Hematopoietic multipotent progenitor cell treated with erythropoietin and hydrocortisone succinate and interleukin-3 and kit ligand, for 17 days (in vitro differentiated cells): ENCODE data around the gene SH3D19.

Source experiments
- DNase-seq: peaks from one replicate; pipeline ENCODE4 v3.0.0-alpha.2; 2015; ENCODE audit warnings: low spot score

Gene SH3D19

DNA sequence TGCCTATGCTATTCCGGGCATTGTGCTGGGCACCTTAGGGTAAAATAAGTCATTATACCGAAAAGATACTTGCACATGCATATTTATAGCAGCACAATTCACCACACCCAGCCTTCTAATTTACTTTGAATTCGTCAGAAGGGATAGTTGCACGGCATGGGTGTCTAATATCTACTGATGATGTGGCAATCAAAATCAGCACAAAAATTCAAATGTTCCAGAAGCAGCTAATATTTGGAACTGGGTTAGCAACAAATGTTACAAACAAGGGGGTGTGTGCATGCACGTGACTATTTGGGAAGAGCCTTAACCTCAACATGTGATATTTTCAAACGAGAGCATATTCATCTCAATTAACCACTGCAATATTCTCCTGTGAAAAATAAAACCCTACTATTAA is 128.2 kb downstream of the SH3D19 start:
- no peak for DNase-seq

DNA sequence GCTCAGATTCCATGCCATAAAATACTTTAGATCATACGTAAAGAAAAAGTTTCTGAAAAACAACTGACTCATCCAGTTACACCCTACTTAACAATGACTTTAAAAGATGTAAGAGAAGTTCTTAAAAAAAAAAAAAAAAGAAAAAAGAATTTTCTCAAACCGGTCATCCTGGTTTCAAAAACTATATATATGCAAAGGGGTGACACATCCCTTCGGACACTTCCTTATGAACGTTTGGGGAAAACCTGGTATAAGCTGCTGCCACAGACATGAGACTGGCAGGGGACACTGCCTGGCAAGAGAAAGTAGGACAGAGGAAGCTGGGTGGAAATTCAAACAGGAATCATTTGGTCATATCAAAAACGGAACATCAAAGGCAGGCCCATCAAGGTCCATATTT is 129.6 kb downstream of the SH3D19 start:
- no peak for DNase-seq

DNA sequence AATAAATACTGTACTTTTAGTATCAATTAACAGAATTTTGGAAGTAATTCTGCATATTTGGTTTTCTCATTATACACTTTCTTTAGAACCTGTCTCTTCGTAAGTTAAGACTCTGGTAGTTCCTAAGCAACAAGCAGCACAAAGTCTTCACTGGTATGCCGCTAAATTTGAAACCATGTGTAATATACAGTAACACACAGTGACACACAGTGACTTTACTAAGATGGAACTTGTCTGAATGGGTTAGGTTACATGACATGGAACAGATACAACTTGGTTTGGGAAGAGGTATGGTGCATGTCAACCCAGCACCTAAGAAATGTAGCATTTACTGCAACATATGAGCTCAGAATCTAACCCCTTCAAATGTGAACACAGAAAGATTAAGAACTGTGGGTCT is 132.0 kb downstream of the SH3D19 start:
- DNase-seq, result no peak

DNA sequence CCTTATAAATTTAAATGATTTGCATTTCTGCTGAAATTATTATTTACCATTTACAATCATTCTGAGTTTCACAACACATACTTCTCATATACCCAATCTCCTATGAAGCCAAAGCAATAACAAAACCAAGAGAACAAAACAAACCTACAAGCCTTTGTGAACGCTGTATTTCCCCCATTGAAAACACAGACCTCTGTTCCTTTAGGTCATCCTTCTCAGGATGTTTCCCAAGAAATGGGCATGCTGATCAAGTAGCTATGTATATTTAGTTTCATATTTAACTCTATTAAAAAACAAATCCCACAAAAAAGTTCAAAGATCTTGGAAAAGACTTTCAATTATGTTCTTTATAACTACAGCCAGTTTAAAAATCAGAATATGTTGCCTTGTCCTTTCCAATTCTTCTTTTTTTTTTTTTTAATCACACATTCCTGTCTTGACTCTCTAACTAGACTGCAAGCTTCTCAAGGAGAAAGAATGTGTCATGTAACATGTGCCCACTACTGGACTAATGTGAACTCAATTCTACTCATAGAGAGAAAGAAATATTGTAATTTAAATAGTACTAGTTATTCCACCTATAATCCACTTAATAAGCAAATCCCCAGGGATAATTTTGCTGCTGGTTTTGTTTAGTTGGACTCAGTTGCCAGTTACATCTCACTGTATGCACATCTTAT is 132.7 kb downstream of the SH3D19 start:
- no peak for DNase-seq

DNA sequence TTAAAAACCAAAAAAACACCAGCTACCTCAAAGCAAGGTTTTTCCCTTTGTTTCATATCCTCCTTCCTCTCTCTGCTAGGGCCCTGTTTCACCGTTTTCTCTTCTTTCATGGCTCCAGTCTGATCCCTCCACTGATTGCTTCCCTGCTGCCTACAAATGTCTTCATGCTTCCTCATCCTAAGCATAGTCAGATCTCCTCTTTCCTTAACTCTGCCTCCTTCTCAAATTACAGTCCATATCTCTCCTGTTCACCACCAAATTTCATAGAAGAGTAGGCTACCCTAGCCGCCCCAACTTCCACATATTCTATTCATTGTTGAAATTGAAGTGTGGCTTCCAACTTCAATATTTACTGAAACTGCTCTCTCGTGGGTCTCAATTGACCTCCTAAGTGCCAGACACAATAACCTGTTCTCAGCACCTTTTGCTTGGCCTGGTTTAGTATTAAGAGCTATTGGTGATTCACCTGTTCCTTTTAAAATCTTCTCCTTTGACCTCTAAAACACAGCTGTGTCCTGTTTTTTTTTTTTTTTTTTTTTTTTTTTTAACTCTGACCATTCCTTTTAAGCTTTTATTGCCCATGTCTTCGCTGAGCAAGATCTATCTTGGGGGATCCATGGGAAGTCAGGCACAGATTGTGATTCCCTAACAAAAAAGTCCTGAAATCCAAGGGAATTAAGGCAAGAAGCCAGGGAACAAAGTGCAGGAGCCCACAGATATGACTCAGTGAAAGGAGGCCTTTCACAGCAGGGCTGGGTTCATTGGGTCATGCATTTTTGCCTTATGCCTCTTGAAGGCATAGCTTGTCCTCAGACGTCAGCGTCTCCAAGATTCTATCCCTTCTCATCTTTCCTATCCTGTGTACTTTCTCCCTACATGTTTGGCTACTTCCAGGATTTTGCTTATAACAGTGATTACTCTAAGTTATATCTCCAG is 140.6 kb downstream of the SH3D19 start:
- no peak for DNase-seq

DNA sequence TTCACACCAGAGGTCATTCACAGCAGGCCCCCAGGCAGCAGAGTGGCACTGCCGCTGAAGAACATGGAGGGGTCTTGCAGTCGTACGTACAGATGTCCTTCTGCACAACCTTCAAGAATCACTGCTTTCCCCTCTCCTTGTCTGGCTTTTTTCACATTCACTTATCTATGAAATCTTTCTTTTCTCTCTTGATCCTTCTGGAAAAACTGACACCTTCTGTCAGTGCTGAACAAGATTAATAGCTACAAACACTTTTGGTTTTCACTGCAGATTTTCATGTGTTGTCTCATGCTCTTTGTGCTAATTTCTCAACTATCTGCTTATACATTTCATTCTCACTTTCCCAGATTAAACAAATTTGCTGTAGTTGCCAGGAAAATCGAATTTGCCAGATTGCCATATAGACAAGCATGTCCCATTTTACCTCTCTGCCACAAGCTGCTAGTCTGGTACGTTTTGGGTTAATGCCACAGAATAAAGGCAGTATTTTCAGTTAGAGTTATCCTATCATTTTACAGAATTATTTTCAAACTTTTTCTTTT is 142.9 kb downstream of the SH3D19 start:
- DNase-seq, result no peak

DNA sequence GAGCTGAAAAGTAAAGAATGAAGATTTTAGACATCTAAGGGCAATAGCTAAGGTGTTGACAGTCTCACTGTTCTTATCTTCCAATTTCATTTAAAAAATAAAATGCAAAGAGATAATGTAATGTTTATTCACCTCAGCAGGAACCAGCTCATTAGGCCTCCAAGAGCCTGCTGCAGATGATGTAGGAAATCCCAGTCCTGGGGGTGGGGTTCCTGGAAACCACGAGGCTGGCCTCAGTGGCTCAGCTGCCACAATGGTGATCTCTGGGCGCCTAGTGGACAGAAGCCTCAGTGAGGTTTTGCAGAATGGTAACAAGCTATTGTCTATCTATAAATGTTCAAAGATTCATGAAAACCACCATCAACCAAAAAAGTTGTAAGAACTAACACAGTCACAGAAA is 148.7 kb downstream of the SH3D19 start:
- no peak for DNase-seq

DNA sequence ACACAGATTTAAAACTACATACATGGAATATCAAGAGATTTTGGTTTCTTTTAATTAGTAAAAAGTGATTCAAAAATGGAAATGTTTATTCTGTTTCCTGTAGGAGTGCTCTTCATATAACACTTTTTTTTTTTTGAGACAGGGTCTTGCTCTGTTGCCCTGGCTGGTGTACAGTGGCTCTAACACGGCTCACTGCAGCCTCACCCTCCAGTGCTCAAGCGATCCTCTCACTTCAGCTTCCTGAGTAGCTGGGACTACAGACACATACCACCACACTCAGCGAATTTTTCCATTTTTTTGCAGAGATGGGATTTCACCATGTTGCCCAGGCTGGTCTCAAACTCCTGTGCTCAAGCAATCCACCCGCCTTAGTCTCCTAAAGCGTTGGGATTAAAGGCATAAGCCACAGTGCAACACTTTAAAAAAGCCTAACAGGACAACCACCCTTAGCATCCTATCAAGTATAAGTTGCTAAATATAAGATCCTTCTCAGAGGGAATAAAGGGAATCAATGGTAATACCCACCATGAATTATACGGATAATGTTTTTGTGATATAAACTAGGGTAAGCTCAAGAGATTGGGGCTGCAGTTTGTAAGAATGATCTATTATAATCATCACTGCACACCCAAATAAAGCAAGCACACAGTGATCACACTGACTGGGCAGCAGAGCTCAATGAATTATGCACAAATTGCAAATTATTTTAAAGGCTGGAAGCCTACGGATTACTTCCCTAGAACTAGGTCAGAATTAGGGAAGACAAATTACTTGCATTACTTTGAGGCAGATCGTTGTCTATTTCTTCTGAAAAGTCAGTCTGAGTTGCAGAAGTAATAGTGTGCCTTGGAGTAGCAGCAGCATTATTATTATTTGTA is 149.4 kb downstream of the SH3D19 start:
- DNase-seq, result no peak

DNA sequence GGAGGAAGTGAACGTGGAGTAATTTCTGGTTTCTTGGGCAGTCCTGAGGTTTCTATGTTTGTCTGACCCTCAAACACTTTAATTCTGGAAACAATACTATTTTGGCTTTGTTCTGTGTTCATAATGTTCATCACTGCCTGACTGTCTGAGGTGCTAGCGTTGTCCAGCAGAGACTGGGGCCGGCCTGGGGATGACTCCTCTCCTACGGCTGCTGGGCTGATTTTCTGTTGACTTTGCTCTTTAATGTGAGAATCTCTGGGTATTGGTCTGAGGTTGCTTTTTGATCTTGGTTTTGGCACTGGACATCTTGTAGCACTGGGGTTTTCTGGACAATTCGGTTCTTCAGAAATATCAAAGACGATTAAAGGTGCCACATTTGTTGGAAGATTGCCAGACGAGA is 150.2 kb downstream of the SH3D19 start:
- no peak for DNase-seq

DNA sequence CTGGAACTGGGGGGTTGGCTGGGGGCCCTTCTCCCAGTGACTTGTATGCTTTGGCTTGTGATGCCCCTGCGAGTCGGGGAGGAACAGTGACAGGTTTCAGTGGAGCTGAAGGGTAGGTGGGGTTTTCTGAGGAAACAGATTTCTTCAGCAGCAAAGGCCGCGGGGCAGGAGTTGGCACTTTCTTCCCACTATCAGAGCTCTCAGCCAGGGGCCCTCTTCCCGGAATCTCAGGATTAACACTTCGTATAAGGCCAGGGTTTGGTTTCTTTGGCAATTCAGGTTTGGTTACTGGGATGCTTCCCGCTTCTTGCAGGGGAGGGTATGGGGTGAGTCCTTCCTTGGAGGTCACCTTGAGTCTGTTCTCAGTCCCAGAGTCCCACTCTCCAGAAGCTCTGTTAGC is 150.6 kb downstream of the SH3D19 start:
- DNase-seq, result no peak

DNA sequence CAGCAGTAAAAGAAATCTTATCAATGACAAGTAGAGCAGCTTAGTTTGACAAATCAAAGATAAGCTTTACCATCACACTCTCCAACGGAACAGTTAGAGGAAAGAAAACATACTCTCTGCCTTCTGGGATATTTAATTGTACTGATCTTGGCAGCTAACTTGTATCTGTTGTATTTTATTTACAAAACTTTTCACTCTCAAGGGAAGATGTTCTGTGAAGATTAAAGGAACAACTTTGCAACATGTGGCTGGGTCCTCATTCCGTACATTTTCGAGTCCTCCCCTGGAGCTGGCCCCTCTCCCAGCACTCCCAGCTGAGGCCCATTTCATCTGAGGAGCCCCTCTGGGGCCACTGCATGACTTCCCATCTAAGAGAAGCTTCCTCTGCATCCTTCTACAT is 151.5 kb downstream of the SH3D19 start:
- DNase-seq, result no peak

DNA sequence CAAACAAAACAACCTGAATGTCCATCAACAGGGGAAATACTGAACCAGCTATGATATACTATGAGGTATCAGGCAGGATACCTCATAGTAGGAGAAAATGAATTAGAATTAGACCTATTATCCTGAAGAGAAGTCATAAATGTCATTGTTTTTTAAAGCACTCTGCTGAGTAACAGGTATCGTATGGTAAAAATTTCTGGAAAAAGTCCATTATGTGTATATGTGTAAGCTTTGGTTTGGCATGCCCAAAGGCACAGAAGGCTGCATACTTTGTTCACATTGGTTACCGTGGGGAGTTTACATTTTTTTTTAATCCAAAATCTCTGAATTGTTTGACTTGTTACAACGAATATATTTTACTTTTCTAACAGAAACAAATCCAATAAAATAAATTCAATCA is 155.5 kb downstream of the SH3D19 start:
- no peak for DNase-seq

DNA sequence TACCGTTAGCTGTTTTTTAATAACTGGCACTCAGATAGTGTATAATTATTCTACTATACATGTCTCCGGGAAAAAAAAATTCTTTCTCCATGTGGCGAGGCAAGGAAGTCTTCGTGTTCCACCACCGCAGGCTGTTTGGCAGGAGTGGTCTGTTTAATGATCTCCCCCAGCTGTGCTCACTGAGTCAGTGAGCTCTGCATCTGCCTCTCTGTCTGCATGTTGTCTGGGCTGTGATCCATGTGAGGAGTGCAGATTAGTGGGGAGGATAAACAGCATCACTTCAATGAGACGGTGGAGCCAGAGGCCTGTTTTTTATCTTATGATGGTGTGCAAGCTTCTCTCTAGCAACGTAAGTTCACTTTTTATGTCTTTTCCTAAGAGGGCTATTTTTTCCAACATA is 156.2 kb downstream of the SH3D19 start:
- no peak for DNase-seq

DNA sequence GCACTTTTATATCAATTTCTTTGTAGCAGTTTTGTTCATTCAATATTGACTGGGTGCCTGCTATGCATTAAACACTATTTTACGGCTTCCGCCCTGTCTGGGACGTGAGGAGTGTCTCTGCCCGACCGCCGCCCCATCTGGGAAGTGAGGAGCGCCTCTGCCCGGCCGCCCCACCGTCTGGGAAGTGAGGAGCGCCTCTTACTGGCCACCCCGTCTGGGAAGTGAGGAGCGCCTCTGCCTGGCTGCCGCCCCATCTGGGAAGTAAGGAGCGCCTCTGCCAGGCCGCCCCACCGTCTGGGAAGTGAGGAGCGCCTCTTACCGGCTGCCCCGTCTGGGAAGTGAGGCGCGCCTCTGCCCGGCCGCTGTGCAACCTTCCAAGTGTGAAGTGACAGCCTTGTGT is 157.8 kb downstream of the SH3D19 start:
- no peak for DNase-seq

DNA sequence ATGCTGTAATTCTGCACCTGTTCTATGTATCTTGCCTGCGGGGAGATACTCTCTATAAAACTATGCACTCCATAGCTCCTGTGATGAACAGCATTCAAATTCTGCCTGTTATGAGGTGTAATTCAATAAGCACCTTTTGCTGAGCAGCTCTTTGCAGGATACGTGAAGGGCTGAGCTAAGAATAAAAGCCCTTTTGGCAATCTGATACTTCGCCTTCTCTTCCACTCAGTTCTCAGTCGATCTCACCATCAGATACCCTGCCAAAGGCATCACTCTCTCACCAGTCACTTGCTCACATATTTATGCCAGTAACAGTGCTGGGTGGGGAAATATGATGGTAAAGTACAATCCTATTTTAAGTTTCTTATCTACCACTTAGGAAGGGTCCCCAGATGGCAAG is 158.8 kb downstream of the SH3D19 start:
- DNase-seq, result no peak

DNA sequence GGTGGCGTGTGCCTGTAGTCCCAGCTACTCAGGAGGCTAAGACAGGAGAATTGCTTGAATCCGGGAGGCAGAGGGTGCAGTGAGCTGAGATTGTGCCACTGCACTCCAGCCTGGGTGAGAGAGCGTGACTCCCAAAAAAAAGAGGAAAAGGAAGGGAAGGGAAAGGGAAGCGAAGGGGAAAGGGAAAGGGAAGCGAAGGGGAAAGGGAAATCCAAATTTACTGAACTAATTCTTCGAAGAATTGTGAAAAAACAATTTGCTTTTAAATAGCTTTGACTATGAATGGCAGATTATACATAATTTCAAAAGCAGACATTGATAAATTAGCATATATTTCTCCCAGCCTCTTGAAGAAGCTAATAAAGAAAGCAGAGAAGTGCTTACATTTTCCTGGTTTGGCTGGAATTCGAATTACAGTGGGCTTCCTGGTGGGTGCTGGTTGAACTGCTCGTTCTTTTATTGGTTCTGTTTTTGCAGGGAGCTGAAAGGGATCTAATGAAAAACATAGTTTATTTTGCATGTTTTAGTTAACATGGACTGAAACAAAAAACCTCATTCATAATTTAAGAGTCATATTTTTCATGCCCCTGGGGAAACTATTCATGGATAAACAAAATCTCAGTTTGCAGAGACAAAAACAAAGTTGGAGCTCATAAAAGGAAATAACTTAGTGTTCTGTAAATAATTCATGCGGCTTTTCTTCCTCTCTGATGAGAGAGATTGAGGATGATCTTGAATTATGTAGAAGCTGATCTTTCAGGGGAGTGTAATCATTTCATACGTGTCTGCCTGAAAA is 160.0 kb downstream of the SH3D19 start:
- DNase-seq, result no peak

DNA sequence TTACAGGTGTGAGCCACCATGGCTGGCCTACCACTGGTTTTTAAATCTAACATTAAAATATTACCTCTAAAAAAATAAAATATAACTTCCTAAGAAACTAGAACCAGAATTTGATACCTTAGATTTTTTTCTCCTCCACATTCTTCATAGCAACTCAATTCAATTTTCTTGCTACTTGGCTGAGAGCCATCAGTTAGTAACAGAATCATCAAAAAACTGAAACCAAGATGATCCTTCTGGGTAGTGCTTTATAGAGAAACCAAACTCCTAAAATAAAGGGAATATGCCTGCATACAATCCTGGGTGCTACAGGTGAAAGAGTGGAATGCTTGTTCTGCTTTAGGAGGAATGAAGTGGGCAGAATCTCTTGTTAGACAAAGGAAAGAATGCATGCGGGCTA is 161.6 kb downstream of the SH3D19 start:
- no peak for DNase-seq

DNA sequence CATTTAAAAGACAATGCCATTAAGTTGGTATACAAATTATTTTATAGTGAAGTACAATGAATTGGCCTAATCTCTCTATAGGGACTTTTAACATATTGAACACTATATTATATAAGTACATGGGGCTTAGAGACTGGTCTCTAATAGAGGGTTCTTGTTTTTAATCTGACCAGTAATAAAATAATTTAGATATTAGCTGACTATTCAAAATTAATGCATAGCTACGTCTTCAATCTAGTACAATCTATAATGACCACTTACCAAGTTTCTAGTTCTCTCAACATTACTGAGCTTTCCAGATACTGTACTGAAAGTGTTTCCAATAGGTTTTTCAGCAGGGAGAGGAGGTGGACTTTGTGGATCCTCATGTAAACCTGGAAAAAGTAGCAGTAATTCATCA is 166.4 kb downstream of the SH3D19 start:
- no peak for DNase-seq

DNA sequence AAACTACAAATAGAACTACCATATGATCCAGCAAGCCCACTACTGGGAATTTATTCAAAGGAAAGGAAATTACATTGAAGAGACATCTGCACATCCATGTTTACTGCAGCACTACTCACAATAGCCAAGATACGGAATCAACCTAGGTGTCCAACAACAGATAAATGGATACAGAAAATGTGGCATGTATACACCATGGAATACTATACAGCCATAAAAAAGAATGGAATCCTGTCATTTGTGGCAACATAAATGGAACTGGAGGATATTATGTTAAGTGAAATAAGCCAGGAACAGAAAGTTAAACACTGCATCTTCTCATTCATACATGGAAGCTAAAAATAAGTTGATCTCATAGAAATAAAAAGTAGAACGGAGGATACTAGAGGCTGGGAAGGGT is 167.9 kb downstream of the SH3D19 start:
- DNase-seq, result no peak

DNA sequence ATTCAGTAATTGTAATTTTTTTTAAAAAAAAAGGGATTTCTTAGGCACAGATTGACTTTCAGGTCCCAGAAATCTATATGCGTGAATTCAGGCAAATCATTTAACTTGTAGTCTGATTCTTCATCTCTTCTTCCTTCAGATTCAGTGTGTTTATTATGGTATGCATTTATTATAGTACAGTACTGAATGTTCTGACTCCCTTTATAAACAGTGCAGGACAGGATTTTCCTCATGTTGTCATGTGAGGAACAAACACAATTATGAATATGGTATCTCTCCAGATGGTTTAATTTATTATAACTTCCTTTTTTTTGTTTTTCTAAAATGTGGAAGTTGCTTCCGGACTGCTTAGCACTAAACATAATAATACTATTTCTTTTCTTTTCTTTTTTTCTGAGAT is 171.8 kb downstream of the SH3D19 start:
- no peak for DNase-seq

DNA sequence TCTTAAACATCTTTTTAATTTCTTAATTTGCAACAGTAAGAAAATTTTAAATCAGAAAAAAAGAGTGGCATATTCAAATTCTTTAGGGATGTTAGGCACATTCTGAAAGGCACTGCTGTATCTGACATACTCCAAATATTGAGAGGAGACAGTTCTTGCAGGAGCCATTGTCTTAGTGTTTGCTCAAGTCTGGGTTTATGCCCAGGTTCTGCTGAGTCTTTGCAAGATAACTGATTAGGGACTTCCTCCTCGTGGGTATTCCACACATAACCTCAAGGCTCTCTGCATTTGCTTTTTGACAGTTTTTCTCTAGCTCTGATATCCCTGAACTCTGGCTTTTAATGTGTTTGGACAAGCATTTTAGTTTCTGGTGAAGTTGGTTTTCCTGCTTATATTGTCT is 173.4 kb downstream of the SH3D19 start:
- no peak for DNase-seq
